ENCODE results near the gene SPI1.

SPI1 gene

GRCh38 chr11:47352556-47352955 lies 25.8 kb downstream of the SPI1 start, which contains the start of gene MYBPC3:
Gene MYBPC3, minus strand, starts transcription at chr11:47352702. Its CDS starts 55 bp downstream, at chr11:47352647.
- Mint-ChIP-seq H3K4me1 (no peaks in the 10 kb centered on the region), H3K36me3 (peaks cover 7 to 12% of the 10 kb centered on the region in 2 donors), H3K27ac (peak within 1 kb of the TSS; percentile 38), H3K4me3 (no peak within 1 kb of the TSS), H3K9me3 (no peaks in the 10 kb centered on the region), H3K27me3 (no peaks in the 10 kb centered on the region)
- DNase-seq = no peak
- no peak for ATAC-seq (replicated peaks)

GRCh38 chr11:47351156-47352126 lies 26.9 kb downstream of the SPI1 start:
- Mint-ChIP-seq H3K27ac (peak overlapping the region; percentile 38), H3K4me3 (no peak overlapping the region), H3K27me3 (no peaks in the 10 kb centered on the region), H3K36me3 (peaks cover 7 to 12% of the 10 kb centered on the region in 2 donors), H3K9me3 (no peaks in the 10 kb centered on the region), H3K4me1 (no peaks in the 10 kb centered on the region)
- ATAC-seq (replicated peaks) = no peak
- DNase-seq = no peak

- DNase-seq (no peak), ATAC-seq (replicated peaks) (no peak)
- H3K9me3 Mint-ChIP-seq = no peaks in the 10 kb centered on the region
- H3K4me3 Mint-ChIP-seq = no peak overlapping the region
- no peak overlapping the region for H3K27ac Mint-ChIP-seq
- no peaks in the 10 kb centered on the region for H3K4me1 Mint-ChIP-seq
- no peaks in the 10 kb centered on the region for H3K27me3 Mint-ChIP-seq
- peaks cover 7 to 16% of the 10 kb centered on the region in 2 donors for H3K36me3 Mint-ChIP-seq
Measured at GRCh38 chr11:47350315-47350714, 28.0 kb downstream of the SPI1 start.

GRCh38 chr11:47349521-47350095 lies 28.7 kb downstream of the SPI1 start:
- H3K4me3 Mint-ChIP-seq = no peak overlapping the region
- H3K9me3 Mint-ChIP-seq = no peaks in the 10 kb centered on the region
- H3K27me3 Mint-ChIP-seq = no peaks in the 10 kb centered on the region
- H3K27ac Mint-ChIP-seq = no peak overlapping the region
- peaks cover 5 to 14% of the 10 kb centered on the region in 2 donors for H3K36me3 Mint-ChIP-seq
- DNase-seq (no peak), ATAC-seq (replicated peaks) (no peak)
- H3K4me1 Mint-ChIP-seq = no peaks in the 10 kb centered on the region

- Mint-ChIP-seq H3K4me1 (no peaks in the 10 kb centered on the region), H3K27me3 (no peaks in the 10 kb centered on the region), H3K27ac (no peak overlapping the region), H3K4me3 (no peak overlapping the region), H3K36me3 (peaks cover 0 to 9% of the 10 kb centered on the region in 2 donors), H3K9me3 (no peaks in the 10 kb centered on the region)
- ATAC-seq (replicated peaks) = peak in 1 of 2 donors; percentile 58
- no peak for DNase-seq
Measured at GRCh38 chr11:47348859-47349258, 29.5 kb downstream of the SPI1 start.

- Mint-ChIP-seq H3K9me3 (no peaks in the 10 kb centered on the region), H3K4me3 (no peak overlapping the region), H3K36me3 (peaks cover 0 to 9% of the 10 kb centered on the region in 2 donors), H3K27me3 (no peaks in the 10 kb centered on the region), H3K27ac (no peak overlapping the region), H3K4me1 (no peaks in the 10 kb centered on the region)
- DNase-seq = no peak
- ATAC-seq (replicated peaks) = no peak
Measured at GRCh38 chr11:47348131-47348802, 30.1 kb downstream of the SPI1 start.

GRCh38 chr11:47347137-47347536 lies 31.2 kb downstream of the SPI1 start:
- ATAC-seq (replicated peaks) (no peak), DNase-seq (no peak)
- H3K27me3 Mint-ChIP-seq = no peaks in the 10 kb centered on the region
- no peak overlapping the region for H3K4me3 Mint-ChIP-seq
- H3K9me3 Mint-ChIP-seq = no peaks in the 10 kb centered on the region
- H3K27ac Mint-ChIP-seq = no peak overlapping the region
- H3K4me1 Mint-ChIP-seq = no peaks in the 10 kb centered on the region
- peaks cover 0 to 9% of the 10 kb centered on the region in 2 donors for H3K36me3 Mint-ChIP-seq

- ATAC-seq (replicated peaks) (no peak), DNase-seq (no peak)
- no peak overlapping the region for H3K4me3 Mint-ChIP-seq
- H3K36me3 Mint-ChIP-seq = peaks cover 0 to 9% of the 10 kb centered on the region in 2 donors
- H3K4me1 Mint-ChIP-seq = no peaks in the 10 kb centered on the region
- H3K9me3 Mint-ChIP-seq = no peaks in the 10 kb centered on the region
- H3K27me3 Mint-ChIP-seq = no peaks in the 10 kb centered on the region
- peak overlapping the region; percentile 62 for H3K27ac Mint-ChIP-seq
Measured at GRCh38 chr11:47345890-47346563, 32.3 kb downstream of the SPI1 start.

GRCh38 chr11:47342854-47343253 lies 35.5 kb downstream of the SPI1 start:
- DNase-seq (no peak), ATAC-seq (replicated peaks) (no peak)
- Mint-ChIP-seq H3K36me3 (peaks cover 0 to 5% of the 10 kb centered on the region in 2 donors), H3K9me3 (no peaks in the 10 kb centered on the region), H3K27ac (no peak overlapping the region), H3K4me1 (peaks cover 8 to 9% of the 10 kb centered on the region in 2 donors), H3K27me3 (no peaks in the 10 kb centered on the region), H3K4me3 (no peak overlapping the region)

- Mint-ChIP-seq H3K27ac (no peak overlapping the region), H3K9me3 (no peaks in the 10 kb centered on the region), H3K36me3 (peaks cover 0 to 6% of the 10 kb centered on the region in 2 donors), H3K4me3 (no peak overlapping the region), H3K27me3 (no peaks in the 10 kb centered on the region), H3K4me1 (peaks cover 8 to 9% of the 10 kb centered on the region in 2 donors)
- ATAC-seq (replicated peaks) (peak in 1 of 2 donors; percentile 7), DNase-seq (no peak)
Measured at GRCh38 chr11:47342036-47342803, 36.1 kb downstream of the SPI1 start.

GRCh38 chr11:47340980-47341775 lies 37.2 kb downstream of the SPI1 start:
- peaks cover 0 to 6% of the 10 kb centered on the region in 2 donors for H3K36me3 Mint-ChIP-seq
- no peaks in the 10 kb centered on the region for H3K27me3 Mint-ChIP-seq
- H3K4me1 Mint-ChIP-seq = peaks cover 8 to 9% of the 10 kb centered on the region in 2 donors
- DNase-seq (no peak), ATAC-seq (replicated peaks) (no peak)
- no peaks in the 10 kb centered on the region for H3K9me3 Mint-ChIP-seq
- no peak overlapping the region for H3K4me3 Mint-ChIP-seq
- H3K27ac Mint-ChIP-seq = no peak overlapping the region

GRCh38 chr11:47340010-47340409 lies 38.3 kb downstream of the SPI1 start:
- ATAC-seq (replicated peaks) (no peak), DNase-seq (no peak)
- no peak overlapping the region for H3K27ac Mint-ChIP-seq
- H3K4me3 Mint-ChIP-seq = no peak overlapping the region
- no peaks in the 10 kb centered on the region for H3K9me3 Mint-ChIP-seq
- peaks cover 8 to 9% of the 10 kb centered on the region in 2 donors for H3K4me1 Mint-ChIP-seq
- H3K36me3 Mint-ChIP-seq = peaks cover 0 to 3% of the 10 kb centered on the region in 2 donors
- H3K27me3 Mint-ChIP-seq = no peaks in the 10 kb centered on the region

Measured in stimulated activated naive B cell treated with anti-CD40 and anti-IgM and Interleukin-4, amounts not matched to agents 10 μg/mL and 1 μg/mL and 100 μg/mL, for 72 hours (primary cell).